Stimulated activated CD8-positive, alpha-beta memory T cell treated with anti-CD3 and anti-CD28 coated beads, Interleukin-12 subunit alpha, Interleukin-12 subunit beta, amount 100 ng/mL, for 4 hours (primary cell): ENCODE results near the gene ZXDC.
A peak's percentile ranks its signal among the peaks of the same experiment; 100 is the strongest.

Experiments
- DNase-seq: peaks from one replicate; pipeline ENCODE4 v3.0.0-alpha.2; 2020; ENCODE audit warnings: low read depth

The ZXDC gene

GRCh38 chr3:126488886-126489569, 13.3 kb upstream of the ZXDC start:
- no peak for DNase-seq

DNA sequence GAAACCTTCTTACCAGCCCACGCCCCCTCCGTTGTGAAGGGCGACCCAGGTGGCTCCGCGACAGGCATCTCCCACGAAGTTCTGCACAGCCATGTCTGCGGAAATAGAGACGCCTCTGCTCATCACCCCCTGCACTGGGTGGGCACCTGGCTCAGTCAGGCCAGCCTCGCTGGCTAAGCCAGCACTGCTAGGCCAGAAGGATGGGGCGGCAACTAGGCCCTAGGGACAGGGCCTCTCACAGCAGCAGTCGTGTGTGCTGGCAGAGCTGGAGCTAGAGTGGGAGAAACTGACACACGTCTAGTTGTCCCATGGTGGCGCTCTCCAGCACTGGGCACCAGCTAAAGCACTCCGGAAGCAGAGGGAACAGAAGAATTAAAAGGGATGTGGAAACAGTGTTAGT, 12.5 kb upstream of the ZXDC start:
- DNase-seq, result no peak

GRCh38 chr3:126487151-126487771, 11.6 kb upstream of the ZXDC start:
- no peak for DNase-seq

- no peak for DNase-seq
These were observed 10.7 kb upstream of the ZXDC start for GRCh38 chr3:126486360-126486847.

GRCh38 chr3:126485956-126486355, 10.3 kb upstream of the ZXDC start:
- DNase-seq, result no peak

GRCh38 chr3:126485176-126485897, 9.6 kb upstream of the ZXDC start:
- no peak for DNase-seq

DNA sequence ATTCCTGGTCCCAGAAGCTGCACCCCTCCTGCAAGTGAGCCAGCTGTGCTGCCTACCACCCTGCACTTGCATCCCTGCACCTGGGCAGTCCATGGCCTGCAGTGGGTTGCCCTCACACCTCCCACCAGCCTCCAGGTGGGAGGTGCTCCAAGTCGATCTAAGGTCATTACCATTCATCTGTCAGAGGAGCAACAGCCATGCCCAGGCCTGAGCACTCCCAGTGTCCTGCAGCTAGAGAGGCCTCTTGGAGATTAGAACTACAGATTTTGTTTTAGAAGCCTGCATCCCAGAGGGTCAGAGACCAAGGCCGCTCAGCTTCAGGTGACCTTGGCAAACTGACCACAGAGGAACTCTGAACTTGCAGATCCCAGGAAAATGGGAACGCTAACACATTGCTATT, 9.0 kb upstream of the ZXDC start:
- no peak for DNase-seq

- DNase-seq, result no peak
These were observed 8.5 kb upstream of the ZXDC start for GRCh38 chr3:126484148-126484547.

GRCh38 chr3:126483321-126483761, 7.7 kb upstream of the ZXDC start:
- no peak for DNase-seq

DNA sequence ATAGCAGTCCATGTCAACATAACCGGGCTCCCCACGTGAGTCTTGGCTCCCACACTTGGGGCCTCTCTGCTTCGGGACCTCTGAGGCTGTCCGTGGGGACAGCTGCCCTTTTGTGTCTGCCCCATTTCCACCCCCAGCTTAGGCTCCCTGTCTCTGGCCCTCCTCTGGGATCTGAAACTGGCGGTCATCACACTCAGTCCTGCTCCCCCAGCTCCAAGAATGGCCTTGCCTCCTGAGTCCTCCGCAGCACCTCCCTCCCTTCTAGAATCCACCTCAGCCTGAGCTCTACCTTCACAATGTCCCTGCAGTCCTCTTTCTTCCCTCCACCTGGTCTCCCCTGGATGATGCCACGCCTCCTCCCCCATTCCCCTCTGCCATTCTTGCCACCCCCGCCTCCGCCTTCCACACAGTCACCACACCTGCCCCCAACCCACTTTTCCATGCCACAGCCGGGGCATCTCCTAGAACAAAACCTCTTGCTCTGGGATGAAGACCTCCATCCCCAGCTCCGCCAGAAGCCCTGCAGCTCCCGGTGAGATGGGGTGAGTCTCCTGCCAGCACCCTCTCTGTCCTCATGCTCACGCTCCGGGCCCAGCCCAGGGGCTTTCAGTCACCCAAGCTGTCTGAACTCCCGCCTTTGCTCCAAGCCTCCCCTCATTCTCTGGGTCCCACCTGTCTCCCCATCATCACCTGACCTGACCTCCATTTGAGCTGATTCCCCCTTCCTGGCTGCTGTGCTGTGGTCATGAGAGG, 7.0 kb upstream of the ZXDC start:
- no peak for DNase-seq

DNA sequence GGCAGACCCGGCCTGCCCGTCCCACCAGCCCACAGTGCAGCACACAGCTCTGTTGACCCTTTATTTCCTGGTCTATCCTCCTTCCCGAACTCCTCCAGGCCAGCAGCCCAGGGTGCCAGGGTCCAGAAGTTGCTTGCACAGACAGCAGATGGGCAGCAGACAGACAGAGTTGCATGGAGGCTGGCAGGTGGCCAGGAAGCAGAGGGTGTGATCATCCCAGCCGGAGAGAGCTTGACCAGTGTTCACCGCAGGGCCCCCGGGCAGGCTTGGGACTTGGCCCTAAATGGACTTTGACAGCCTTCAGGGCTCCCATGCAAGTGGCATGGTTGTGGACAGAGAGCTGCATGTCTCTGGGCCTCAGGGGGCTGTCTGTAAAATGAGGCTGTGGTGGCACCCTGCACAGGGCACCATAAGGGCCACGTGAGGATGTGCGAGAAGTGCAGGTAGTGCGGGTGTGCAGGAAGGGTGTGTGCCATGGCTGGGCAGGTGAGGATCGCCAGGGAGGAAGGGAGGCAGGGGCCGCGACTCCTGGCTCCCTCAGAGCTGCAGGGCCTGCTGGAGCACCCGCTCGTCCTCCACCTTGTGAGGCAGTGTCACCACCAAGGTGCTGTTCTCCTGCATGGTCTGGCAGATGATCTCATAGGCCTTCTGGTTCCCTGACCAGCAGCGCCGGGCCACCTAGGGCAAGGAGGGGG, 6.3 kb upstream of the ZXDC start:
- no peak for DNase-seq

- no peak for DNase-seq
These were observed 5.2 kb upstream of the ZXDC start for GRCh38 chr3:126480861-126481260.

GRCh38 chr3:126480206-126480605, 4.5 kb upstream of the ZXDC start:
- DNase-seq, result no peak

GRCh38 chr3:126479642-126480041, 4.0 kb upstream of the ZXDC start:
- DNase-seq, result no peak

DNA sequence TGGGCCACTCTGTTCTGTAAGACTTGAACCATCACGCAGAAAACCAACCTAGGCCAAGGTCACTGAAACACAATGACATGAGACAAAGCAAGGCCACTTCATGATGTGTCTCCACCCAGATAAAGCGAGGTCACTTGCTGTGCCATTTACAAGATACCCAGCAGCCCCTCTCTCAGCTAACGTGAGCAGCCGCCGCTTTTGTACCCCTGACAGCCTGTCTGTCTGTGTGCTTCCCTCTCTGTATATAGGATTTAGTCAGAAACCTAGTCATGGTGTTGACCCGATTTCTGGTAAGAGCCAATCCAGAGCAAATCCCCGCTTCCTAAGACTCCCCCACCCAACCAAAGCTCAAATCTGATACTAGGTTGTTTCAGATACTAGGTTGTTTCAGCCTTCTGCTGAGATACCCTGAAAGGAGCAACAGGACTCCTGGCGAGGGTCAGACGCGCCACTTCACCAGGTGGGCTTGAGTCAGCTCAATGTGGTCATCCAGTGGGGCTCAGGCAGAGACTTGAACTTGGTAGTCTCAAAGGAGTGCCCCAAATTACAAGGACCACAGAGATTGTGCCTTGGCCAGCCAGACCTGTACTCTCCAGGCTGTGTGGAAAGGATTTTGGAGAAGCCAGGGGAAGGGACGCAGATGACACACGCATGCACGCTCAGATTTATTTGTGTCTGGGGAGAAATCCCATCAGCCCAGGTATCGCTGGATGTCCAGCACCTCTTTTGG, 3.1 kb upstream of the ZXDC start:
- DNase-seq, result no peak

- no peak for DNase-seq
These were observed 1.3 kb upstream of the ZXDC start for GRCh38 chr3:126477061-126477380.

DNA sequence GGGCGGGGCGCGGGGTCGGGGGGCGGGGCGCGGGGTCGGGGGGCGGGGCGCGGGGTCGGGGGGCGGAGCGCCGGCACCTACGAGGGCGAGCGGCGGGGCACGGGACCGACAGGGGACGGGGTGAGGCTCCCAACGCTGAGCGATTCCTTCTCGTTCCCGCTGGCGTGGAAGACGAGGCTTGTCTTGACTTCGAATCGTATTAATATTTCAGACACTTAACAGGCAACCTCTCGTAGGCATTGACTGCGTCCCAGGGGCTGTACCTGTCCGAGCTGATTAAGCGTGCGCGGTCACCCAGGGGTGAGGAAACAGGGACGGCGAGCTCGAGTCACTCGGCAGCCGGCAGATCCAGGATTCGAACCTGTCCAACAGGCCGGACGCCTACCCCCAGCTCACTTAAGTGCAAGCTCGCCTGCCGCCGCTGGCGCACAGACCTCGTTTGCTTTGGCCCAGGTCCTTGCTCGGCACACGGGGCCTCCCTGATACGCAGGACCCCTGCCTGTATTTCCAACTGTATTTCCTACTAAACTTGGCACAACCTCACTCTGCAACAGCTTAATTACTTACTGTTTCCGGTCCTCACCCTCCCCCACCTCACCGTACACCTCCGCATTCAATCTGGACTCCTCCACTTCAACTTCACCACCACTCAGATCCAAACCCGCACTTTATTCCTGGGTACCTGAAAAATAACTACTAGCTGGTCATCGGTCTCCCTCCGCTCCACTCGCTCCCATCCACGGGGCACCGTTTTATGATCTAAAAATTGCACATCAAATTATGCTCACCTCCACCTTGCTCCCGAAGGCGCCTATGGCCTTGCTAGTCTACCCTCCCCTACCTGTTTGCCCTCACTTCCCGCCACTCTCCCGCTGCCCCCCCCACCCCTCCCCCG, 722 bp upstream of the ZXDC start:
- no peak for DNase-seq

- DNase-seq, result peak; percentile 17
These were observed 936 bp downstream of the ZXDC start for GRCh38 chr3:126474498-126475412.
